NK-92 treated with Interleukin-12 subunit alpha and Interleukin-12 subunit beta, amount 100 ng/mL, for 24 hours (cell line): ENCODE measurements around the gene UTS2.

Experiments used
- DNase-seq: peaks from one replicate; lab custom pipeline; 2025; lab: John Stamatoyannopoulos, UW

Gene UTS2, protein sequence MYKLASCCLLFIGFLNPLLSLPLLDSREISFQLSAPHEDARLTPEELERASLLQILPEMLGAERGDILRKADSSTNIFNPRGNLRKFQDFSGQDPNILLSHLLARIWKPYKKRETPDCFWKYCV

DNA sequence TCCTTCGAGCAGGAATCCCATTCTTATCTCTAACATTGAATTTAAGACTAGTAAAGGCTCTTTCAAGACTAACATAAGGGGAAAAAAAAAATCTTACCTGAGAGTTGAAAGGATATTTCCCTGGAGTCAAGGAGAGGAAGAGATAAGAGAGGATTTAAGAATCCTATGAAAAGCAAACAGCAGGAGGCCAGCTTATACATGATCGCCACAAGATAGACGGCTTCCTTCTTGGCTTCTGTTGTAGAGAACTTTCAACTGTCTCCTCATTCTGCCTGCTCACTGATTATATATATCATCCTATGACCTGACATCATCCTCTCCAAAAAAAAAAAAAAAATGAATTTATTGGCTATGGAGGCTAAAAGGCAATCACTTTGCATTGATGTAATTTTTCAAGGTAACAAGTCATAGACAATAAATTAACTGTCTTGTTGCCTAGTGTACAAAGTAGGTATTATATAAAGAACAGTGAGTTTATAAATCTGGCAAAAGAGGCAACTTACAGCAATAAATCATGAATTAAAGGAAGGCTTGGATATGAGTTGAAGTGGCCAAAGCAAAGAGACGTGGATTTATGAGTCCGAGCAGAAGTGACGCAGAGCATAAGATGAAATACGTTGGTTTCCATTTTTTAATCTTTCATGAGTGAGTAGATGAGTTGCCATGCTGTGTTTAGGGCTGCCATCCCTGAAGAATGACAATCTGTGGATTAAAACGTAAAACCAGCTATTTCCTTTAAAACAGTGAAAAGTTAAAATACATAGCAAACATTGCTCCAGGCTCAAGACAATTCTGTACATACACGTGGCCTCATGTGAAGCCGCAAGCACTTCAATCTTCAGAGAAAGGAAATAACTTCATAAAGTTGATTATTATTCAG is at the start of gene UTS2:
UTS2 (minus strand) TSS at position 262 of the 880 bp plus-strand sequence; CDS start at position 200, 62 bp downstream.
- no peak for DNase-seq

DNA sequence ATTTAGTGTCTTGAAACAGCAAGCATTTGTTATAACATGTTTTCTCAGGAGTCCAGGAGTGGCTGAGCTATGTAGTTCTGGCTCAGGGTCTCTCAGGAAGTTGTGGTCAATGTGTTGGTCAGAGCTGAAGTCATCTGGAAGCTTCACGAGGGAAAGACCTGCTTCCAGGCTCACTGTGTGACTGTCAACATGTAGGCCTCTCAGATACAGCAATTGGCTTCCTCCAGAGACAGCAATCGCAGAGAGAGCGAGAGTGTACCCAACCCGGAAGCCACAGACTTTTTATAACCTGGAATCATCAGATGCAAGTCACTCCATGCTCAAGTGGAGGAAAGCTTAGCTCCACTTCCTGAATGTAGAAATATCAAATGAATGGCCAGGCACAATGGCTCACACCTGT is 46.9 kb upstream of the UTS2 start:
- DNase-seq = no peak

DNA sequence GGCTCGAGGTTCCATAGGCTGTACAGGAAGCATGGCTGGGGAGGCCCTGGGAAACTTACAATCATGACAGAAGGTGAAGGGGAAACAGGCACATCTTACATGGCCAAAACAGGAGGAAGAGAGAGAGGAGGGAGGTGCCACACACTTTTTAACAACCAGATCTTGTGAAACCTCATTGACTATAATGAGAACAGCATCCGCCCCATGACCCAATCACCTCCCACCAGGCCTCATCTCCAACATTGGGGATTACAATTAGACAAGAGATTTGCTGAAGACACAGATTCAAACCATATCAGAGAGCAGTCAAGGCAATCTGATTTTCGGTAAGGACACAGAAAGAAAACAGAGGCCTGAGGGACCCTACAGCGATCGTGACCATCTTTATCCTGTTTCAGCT is 46.1 kb upstream of the UTS2 start:
- DNase-seq = no peak

GRCh38 chr1:7896994-7897393 is 44.1 kb upstream of the UTS2 start:
- DNase-seq = no peak

DNA sequence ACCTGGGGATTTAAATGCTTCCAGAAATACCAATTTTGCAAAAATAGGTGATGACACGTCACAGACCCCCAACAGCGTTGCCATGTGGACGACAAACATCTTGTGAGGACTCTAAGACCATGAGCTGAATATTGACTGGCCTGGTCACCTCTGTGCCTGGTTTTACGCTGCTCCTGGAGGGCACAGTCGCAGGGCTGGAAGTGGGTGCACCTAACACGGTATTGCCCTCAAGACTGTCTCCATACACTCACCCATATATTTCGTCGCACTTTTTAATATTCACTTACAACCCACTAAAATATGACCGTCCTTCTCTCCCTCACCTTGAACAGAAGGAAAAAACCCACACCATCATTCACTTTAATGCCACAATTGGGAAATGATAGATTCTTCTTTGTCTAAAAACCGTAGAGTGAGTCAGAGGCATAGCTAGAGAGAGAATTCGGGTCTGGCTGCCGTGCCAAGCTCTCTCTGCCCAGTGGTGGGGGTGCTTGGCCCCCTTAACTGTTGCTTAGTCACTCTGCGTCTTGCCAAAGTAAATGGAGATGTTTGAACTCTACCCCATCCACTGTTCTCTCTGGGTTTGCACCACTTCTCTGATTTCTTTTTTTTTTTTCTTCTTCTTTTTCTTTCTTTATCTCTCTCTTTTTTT is 40.8 kb upstream of the UTS2 start:
- no peak for DNase-seq

DNA sequence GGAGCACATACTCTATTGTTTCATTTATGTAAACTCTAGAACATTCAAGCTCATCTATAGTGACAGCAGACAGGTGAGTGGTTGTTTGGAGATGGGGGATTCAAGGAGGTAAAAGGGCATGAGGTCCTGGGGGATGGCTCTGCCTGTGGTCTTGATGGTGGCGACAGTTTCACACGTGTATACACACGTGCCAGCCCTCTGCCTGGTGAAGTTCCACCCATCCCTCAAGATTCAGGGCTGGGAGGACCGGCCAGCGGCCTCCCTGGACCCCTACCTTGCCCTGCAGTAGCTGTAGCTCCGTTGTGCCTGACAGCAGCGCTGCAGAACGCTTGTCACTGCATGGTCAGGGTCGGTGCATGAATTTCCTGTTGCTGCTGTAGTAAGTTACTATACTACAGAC is 38.9 kb upstream of the UTS2 start:
- no peak for DNase-seq

DNA sequence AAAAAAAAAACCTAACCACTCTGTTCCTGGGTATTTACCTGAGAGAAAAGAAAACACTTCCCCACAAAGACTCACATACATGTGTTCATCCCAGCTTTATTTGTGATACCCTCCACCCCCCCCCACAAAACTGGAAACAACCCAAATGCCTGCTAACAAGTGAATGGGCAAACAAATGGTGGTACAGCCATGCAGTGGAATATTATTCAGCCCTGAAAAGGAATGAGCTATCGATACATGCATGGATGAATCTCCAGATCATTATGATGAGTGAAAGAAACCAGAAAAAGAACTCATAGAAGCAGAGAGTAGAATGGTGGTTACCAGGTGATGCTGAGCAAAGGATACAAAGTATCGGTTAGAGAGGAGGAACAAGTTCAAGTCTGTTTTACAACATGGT is 38.0 kb upstream of the UTS2 start:
- no peak for DNase-seq

DNA sequence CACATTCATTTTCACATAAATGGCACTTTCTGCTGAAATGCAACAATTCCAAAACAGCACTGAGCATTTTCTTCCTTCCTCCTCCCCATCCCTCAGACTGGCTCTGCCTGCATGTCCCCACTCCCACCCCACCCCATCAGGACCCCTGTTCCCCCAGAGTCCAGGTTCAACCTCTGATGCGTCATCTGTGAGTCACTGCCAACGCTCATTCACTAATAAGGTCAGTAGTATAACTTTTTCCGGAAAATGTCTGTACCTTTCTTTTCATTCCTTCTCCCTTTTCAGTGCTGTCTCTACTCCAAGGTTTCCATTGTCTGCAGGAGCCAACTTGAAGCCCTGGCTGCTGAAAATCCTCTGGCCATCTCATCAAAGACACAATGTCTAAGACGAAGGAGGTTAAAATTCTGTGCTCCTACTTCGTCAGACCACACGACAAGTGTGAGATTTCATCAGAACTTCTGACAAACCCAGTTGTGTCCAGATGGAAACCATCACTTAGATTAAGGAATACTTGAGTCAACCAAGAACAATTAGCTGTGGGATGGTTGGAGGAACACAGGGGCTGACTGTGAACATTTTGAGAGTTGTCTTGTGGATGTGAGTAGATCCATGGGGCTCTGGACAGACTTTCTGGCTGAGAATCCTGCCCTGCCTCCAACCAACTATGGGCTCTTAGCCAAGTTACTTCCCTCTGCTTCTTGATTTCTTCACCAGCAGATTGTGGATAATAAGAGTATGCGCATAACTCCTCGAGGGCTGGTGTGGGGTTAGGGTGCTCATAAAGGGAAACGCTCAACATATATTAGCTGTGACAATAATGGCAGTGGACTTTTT is 35.6 kb upstream of the UTS2 start:
- DNase-seq = no peak

DNA sequence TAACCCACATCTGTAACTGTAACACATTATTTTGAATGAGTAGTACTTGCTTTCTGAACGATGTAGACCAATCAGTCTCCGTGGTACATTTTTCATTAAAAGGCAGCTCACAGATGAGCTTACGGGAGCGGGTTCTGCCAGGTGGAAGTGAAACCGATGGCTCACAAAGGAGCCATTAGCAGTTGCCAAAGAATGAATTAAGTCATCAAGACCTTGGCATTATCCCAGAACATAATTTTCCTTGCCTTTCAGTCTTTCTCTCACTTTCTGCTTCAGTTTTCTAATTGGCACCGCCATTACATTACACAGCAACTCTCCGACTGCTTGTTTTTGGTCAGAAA is 33.5 kb upstream of the UTS2 start:
- DNase-seq = no peak

GRCh38 chr1:7885513-7886404 is 32.9 kb upstream of the UTS2 start:
- DNase-seq = no peak

DNA sequence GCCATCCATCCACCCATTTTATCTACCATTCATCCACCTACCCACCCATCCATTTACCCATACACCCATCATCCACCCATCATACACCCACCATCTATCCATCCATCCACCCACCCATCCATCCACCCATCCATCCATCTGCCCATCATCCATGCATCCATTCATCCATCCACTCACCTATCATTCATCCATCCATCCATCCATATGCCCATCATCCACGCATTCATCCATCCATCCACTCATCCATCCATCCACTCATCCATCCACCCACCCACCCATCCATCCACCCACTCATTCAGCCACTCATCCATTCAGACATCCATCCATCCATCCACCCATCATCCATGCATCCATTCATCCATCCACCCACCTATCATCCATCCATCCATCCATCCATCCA is 31.9 kb upstream of the UTS2 start:
- no peak for DNase-seq

- no peak for DNase-seq
Observed at GRCh38 chr1:7879228-7879627, 26.4 kb upstream of the UTS2 start.

DNA sequence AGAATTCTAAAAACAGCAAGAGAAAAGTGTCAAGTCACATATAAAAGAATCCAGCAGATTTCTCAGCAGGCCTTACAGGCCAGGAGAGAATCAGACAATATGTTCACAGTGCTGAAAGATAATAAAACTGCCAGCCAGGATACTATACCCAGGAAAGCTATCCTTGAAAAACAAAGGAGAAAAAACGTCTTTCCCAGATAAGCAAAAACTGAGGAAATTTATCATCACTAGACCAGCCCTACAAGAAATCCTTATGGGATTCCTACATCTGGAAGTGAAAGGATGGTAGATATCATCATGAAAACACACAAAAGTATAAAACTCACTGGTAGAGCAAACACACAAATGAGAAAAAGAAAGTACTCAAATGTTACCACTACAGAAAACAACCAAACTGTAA is 25.2 kb upstream of the UTS2 start:
- DNase-seq = no peak

DNA sequence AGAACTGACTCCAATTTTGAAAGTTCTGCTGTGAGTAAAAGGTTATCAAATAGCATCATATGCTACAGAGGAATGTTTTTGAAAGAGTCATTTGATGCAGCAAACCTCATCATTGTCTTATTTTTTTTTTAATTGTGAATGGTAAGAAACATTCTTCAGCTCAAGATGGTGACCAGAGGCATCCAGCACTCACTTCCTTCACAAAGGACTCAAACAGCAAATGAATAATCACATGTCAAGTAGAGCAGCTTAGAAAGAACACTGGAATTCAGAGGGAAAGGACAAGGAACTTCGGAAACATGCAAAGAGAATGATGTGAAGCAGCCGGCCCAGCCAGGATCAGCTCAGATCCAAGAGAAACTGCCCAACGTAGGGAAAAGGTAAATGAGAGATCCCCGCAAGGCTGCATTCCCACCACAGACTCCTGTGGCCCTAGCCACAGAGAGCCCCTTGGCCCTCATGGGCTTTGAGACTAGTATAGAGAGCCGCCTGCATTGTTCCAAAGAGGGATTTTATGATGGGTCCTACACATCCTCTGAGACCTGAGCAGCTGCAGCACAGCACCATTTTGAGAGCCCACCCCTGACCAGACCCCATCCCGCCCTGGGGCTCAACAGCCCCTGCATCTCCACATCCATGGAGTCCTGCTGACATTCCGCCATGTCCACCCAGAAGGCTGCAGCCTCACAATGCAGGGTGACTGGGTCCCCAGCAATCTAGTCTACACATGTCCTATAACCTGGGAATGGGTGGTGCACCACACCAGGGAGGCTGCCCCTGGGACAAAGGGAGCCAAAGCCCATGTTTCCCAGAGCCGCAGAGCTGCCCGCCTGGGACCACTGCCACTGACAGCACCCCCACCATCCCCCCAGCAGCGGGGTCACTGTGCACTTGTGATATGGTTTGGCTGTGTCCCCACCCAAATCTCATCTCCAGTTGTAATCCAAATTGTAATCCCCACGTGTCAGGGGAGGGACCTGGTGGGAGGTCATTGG is 21.2 kb upstream of the UTS2 start:
- DNase-seq = no peak

DNA sequence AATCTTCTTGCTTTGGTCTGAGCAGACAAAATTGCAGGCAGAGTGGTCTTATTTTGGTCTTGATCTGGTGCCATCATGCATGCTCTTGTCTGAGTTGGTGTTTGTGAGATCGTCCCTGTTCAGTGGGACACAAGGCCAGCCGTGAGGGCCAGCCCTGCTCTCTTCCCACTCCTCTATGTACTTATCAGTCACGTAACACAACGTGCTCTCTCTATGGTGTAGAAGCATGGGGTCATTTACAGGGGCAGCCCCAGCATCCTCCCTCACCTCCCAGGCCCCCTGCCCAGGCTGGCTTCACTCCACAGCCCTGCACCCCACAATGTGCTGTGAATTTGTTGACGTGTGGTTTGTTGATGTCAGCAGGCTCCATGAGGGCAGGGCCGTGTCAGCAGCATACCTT is 18.3 kb upstream of the UTS2 start:
- DNase-seq = no peak

GRCh38 chr1:7869136-7869920 is 16.5 kb upstream of the UTS2 start:
- DNase-seq = no peak

GRCh38 chr1:7868070-7868780 is 15.4 kb upstream of the UTS2 start:
- no peak for DNase-seq

- no peak for DNase-seq
Observed at GRCh38 chr1:7865978-7866377, 13.1 kb upstream of the UTS2 start.
